Measurements from ENCODE around the gene RFX3. TPM values are rescaled to one million over a fixed set of nuclear protein-coding genes. Genes with fewer than 3 reads are reported as not detected.

Gene RFX3
- total RNA-seq, 4 donors from 2014 or later: 8.4 to 15.3 (median 9.7) TPM

GRCh38 chr9:3177146-3177761 lies 348.5 kb downstream of the RFX3 start:
- TF ChIP-seq CTCF (IDR thresholded peaks at IDR 0.05; ENCODE audit: low read depth): no peak

- TF ChIP-seq CTCF (IDR thresholded peaks at IDR 0.05; ENCODE audit: low read depth): no peak
These were observed 352.4 kb downstream of the RFX3 start for GRCh38 chr9:3173374-3173773.

GRCh38 chr9:3170819-3171218 lies 355.0 kb downstream of the RFX3 start:
- TF ChIP-seq CTCF (IDR thresholded peaks at IDR 0.05; ENCODE audit: low read depth): no peak

All from subcutaneous adipose tissue (tissue), 4 donors.